ENCODE measurements around the gene DCD.

DNA sequence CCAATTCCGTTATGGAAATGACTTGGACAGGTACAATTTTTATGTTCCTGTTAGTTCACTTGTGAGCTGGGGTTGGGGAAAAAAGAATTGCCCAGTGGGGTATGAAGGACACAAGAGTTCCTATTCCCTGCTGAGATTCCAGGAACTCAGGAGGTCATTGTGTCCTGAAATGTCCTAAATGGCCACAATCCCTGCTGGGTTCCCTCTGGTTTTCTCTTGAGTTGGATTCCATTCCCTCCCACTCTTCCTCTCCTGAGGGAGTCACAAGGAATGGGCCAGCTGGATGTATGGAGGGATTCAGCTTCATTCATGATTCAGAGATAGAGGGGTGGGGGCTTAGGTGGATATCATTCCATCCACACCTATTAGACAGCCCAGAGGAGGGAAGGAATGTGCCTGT, 34.5 kb upstream of the DCD start:
- TF ChIP-seq, protein P1, sequence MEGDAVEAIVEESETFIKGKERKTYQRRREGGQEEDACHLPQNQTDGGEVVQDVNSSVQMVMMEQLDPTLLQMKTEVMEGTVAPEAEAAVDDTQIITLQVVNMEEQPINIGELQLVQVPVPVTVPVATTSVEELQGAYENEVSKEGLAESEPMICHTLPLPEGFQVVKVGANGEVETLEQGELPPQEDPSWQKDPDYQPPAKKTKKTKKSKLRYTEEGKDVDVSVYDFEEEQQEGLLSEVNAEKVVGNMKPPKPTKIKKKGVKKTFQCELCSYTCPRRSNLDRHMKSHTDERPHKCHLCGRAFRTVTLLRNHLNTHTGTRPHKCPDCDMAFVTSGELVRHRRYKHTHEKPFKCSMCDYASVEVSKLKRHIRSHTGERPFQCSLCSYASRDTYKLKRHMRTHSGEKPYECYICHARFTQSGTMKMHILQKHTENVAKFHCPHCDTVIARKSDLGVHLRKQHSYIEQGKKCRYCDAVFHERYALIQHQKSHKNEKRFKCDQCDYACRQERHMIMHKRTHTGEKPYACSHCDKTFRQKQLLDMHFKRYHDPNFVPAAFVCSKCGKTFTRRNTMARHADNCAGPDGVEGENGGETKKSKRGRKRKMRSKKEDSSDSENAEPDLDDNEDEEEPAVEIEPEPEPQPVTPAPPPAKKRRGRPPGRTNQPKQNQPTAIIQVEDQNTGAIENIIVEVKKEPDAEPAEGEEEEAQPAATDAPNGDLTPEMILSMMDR (conservative IDR thresholded peaks at IDR 0.05), result no peak
- no peak for TF ChIP-seq ZFX (IDR thresholded peaks at IDR 0.05)
